ENCODE measurements around the gene GOLIM4.

The GOLIM4 gene

DNA sequence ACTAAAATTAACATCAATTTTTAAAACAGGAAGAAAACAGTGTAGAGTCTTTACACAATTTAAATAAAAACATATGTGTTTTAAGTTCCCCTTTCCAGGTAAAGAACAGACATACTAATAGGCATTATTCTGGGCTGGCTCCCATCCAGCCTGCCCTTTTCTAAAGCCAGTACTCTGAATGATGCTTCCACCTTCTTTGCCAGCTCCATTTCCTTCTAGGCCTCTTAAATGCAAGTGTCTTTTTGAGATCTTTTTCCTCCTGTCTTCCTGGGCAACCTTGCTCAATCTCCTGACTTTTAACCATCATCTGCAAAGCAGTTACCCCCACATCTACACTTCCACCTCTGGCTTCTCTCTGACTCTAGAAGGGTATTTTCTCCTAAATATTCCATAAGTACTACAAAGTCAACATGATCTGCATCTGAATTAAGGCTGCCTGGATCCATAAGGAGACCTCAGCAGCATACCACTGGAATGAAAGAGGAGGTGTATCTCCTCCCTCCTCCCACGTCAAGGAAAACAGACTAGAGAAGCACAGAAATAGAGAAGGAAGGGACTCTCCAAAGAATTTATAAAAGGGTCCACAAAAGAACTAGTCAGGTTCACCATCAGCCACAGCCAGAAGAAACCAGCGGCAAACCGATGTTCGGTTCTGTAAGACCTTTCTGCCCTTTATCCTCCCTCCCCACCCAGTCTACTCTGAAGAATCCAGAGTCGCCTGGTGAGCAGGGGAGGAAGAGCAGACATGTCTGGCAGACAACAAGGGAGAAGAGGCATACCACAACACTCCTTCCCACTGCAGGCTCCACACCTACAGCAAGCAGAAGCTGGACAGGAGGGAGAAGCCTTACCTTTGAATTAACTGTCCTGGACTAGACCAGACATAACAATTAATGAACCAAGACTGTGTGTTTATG is 47.1 kb downstream of the GOLIM4 start:
- TF ChIP-seq, protein P1, sequence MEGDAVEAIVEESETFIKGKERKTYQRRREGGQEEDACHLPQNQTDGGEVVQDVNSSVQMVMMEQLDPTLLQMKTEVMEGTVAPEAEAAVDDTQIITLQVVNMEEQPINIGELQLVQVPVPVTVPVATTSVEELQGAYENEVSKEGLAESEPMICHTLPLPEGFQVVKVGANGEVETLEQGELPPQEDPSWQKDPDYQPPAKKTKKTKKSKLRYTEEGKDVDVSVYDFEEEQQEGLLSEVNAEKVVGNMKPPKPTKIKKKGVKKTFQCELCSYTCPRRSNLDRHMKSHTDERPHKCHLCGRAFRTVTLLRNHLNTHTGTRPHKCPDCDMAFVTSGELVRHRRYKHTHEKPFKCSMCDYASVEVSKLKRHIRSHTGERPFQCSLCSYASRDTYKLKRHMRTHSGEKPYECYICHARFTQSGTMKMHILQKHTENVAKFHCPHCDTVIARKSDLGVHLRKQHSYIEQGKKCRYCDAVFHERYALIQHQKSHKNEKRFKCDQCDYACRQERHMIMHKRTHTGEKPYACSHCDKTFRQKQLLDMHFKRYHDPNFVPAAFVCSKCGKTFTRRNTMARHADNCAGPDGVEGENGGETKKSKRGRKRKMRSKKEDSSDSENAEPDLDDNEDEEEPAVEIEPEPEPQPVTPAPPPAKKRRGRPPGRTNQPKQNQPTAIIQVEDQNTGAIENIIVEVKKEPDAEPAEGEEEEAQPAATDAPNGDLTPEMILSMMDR (IDR thresholded peaks at IDR 0.05; ENCODE audit: insufficient read depth, low read depth, low read length, missing control alignments), result no peak
- DNase-seq (ENCODE audit: low read depth), result no peak
- H3K4me3 ChIP-seq (ENCODE audit: low read length), result no peak overlapping the region

DNA sequence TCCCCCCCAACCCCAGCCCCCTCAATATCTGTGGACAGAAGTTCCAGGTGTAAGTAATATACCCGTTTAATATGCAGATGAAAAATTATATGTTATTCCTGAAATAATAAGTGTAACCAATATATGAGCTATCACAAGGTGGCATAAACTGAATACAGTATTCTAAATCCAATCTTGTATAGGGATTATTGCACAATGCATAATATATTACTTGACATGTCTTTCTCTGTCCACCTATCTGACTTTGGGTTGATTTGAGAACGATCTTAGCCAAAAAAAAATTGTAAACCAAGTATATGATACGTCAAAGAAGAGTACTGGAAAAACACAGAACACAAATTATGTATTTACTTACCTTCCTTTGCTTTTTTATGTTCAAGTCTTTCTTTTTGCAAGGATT is 47.8 kb downstream of the GOLIM4 start:
- TF ChIP-seq, protein P1 (IDR thresholded peaks at IDR 0.05; ENCODE audit: insufficient read depth, low read depth, low read length, missing control alignments), result no peak
- no peak for DNase-seq (ENCODE audit: low read depth)
- no peak overlapping the region for H3K4me3 ChIP-seq (ENCODE audit: low read length)

DNA sequence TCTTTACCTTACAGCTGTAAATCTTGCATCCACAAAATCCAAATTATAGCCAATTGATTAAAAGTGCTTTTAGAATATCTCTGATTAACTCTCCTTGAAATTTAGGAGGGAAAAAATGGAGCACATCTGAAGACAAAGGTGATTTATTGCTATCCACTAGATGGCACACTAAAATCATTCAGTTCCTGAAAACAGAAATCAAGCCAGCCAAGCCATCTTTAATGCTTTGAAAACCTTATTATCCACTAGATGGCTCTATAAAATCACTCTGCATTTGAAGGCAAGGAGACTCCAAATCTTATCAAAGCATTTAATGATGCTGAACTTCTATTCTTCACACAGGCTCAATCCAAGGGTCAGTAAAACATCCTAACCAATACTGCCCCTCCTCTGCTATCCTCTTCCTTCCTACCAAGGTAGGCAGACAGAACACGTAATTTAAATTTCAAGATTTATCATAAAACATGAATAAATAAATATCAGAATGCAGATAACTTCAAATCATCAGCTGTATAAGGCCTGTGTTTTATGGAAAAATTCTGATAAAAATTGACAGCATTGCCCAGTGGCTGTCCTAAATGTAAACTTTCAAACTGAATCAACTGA is 48.4 kb downstream of the GOLIM4 start:
- peak; percentile 85 for DNase-seq (ENCODE audit: low read depth)
- TF ChIP-seq, protein P1 (IDR thresholded peaks at IDR 0.05; ENCODE audit: insufficient read depth, low read depth, low read length, missing control alignments), result peak; percentile 77
- no peak overlapping the region for H3K4me3 ChIP-seq (ENCODE audit: low read length)

DNA sequence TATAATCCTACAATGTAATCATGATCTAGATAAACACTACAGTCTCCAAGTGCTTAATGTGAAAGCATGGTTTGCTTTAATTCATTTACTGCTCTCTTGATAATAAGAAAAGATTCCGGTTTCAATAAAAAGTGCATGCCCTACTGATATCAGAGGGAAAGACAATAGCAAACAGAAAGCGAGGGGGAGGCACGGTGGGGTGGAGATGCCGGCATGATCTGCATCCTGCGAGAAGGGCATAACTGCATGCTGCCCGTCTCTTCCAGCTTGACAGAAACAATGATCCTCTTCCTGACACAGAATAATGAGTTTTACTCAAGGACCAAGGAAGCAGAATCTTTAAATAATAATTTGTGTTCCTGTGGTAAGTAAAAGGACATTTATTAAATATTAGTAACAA is 51.7 kb downstream of the GOLIM4 start:
- TF ChIP-seq, protein P1 (IDR thresholded peaks at IDR 0.05; ENCODE audit: insufficient read depth, low read depth, low read length, missing control alignments), result no peak

DNA sequence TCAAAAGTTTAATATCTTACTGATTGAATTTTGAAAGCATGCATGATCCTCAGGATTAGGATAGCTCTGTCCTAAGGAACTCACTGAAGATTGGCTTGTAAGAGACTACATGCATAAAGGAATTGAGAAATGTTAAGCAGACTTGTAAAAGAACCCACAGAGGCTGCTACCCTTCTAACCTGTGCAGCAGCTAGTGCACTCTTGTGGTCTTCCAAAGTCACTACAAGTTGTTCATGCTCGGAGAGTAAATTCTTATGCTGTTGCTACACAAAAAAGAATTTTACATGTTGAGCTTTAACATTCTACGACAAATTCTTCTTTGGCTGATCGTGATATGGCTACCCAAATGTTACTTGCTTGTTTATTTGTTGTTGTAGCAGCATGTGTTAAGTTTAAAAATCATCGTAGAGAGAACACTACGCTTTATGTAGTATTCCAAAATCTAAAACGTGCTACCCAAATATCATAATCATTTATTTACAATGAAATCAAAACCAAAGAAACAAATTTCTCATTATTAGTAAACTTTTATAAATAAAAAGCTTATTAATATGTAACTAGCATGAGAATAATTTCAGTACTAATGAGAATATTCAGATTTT is 55.0 kb downstream of the GOLIM4 start:
- TF ChIP-seq, protein P1 (IDR thresholded peaks at IDR 0.05; ENCODE audit: insufficient read depth, low read depth, low read length, missing control alignments), result peak; percentile 83
- DNase-seq (ENCODE audit: low read depth), result peak; percentile 70
- H3K4me3 ChIP-seq (ENCODE audit: low read length), result no peak overlapping the region

More for the DNA sequence above, 51.7 kb downstream of the GOLIM4 start:
- DNase-seq (ENCODE audit: low read depth), result no peak
- H3K4me3 ChIP-seq (ENCODE audit: low read length), result no peak overlapping the region

DNA sequence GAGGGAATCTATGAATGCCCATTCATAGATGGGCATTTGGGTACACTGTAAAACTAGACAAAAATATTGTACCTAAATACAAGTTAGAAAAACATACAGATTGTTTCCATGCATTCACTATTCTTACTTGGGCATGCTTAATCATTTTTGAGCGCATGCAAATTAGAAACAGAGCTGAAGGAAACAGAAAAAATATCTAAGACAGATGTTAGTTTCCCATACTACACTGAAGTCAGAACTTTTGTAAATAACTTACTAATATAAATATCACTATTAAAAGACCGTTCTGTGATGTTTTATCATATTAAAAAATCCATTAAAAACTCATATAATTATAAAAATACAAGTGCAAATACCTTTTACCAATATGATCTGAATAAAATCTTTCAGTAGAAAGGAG is 58.7 kb downstream of the GOLIM4 start:
- TF ChIP-seq, protein P1 (IDR thresholded peaks at IDR 0.05; ENCODE audit: insufficient read depth, low read depth, low read length, missing control alignments), result no peak
- no peak overlapping the region for H3K4me3 ChIP-seq (ENCODE audit: low read length)
- no peak for DNase-seq (ENCODE audit: low read depth)

Measured in epithelial cell of esophagus (primary cell).